Measurements from ENCODE around the gene RSU1. TPM values are rescaled to one million over a fixed set of nuclear protein-coding genes. Genes with fewer than 3 reads are reported as not detected.

RSU1 gene
- total and polyA plus RNA-seq, 2 donors (not counting 1 experiment from before 2014, with no cell fraction given) = 46.9 to 252 TPM

DNA sequence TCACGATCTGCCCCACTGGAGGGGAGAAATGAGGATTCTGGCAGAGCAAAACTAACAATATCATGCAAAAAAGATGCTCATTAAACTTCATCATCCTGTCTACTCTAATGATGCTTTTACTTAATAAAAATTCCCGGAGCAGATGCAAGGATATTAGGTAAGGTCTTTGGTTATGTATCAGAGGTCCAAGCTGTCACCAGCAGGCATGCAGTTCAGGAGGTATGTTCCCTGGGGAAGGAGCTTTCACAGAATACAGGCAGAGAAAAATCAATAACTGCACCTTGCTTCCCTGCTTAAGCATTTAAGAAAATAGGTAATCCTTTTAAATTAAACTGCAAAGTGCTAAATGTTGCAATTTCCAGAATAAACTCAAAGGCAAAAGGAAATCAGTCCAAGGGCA lies 213.9 kb downstream of the RSU1 start:
- TF ChIP-seq EZH2 (IDR thresholded peaks at IDR 0.05; ENCODE audit: low read length, missing control alignments) = no peak
- TF ChIP-seq, protein P1, sequence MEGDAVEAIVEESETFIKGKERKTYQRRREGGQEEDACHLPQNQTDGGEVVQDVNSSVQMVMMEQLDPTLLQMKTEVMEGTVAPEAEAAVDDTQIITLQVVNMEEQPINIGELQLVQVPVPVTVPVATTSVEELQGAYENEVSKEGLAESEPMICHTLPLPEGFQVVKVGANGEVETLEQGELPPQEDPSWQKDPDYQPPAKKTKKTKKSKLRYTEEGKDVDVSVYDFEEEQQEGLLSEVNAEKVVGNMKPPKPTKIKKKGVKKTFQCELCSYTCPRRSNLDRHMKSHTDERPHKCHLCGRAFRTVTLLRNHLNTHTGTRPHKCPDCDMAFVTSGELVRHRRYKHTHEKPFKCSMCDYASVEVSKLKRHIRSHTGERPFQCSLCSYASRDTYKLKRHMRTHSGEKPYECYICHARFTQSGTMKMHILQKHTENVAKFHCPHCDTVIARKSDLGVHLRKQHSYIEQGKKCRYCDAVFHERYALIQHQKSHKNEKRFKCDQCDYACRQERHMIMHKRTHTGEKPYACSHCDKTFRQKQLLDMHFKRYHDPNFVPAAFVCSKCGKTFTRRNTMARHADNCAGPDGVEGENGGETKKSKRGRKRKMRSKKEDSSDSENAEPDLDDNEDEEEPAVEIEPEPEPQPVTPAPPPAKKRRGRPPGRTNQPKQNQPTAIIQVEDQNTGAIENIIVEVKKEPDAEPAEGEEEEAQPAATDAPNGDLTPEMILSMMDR (conservative IDR thresholded peaks at IDR 0.05 in 1 of 2, IDR thresholded peaks at IDR 0.05 in 1 of 2; ENCODE audit: low read depth in 1 of 2, low read length in 2 of 2) = no peak

DNA sequence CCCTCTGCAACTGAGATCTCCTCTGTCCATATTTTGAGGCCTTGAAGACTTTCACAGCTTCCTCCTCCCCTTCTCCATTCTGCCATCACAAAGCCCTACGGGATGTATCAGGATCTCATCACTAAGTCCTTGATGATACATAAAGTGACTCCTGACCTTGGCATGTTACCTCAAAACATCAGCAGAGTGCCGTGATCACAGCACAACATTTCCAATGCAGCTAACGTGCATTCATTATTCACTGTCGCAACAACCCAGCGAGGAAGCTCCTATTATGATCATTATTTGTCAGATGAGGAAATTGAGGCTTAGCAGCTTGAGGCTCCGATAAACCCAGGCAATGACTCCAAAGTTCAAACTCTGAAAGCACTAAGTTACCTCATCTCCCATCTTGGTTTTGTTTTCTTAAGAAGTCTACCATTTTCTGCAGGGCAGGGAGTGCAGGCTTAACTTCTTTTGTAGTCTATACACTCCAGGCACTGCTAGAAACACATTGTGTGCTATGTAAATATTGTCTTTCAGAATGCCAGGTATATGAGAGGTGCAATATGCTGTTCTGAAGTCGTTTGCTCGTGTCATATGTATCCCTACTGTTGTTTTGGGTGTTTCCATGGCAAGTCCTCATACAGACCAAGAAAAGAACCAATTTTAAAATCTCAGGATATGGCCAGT lies 215.0 kb downstream of the RSU1 start:
- no peak overlapping the region for H3K4me2 ChIP-seq (ENCODE audit: extremely low read depth, insufficient read depth, low read length)
- no peaks in the 10 kb centered on the region for H3K36me3 ChIP-seq (ENCODE audit: control insufficient read depth, insufficient read depth, low read length)
- H3K4me1 ChIP-seq (ENCODE audit: control insufficient read depth, extremely low read depth, insufficient read depth, low read length) = no peaks in the 10 kb centered on the region
- no peaks in the 10 kb centered on the region for H3K9me3 ChIP-seq (ENCODE audit: control insufficient read depth, insufficient read depth, low read depth, low read length)
- H3K79me2 ChIP-seq (ENCODE audit: control insufficient read depth, insufficient read depth, low read length) = no peaks in the 10 kb centered on the region
- H4K20me1 ChIP-seq (ENCODE audit: control insufficient read depth, extremely low read depth, insufficient read depth, low read length) = no peaks in the 10 kb centered on the region
- H3K27me3 ChIP-seq (ENCODE audit: control insufficient read depth, insufficient read depth, low read length) = no peaks in the 10 kb centered on the region
- H3K4me3 ChIP-seq (replicated peaks in 1 of 4; ENCODE audit: control extremely low read depth in 1 of 4, insufficient read depth in 1 of 4, low read depth in 3 of 4, low read length in 4 of 4) = no peak overlapping the region
- no peak for TF ChIP-seq EZH2 (IDR thresholded peaks at IDR 0.05; ENCODE audit: low read length, missing control alignments)
- TF ChIP-seq, protein P1 (conservative IDR thresholded peaks at IDR 0.05 in 1 of 2, IDR thresholded peaks at IDR 0.05 in 1 of 2; ENCODE audit: low read depth in 1 of 2, low read length in 2 of 2) = no peak
- no peak overlapping the region for H3K9ac ChIP-seq (ENCODE audit: insufficient read depth, low read length)
- no peak overlapping the region for H2AFZ ChIP-seq (ENCODE audit: low read length)
- DNase-seq (ENCODE audit: low read depth in 2 of 2) = no peak
- no peak overlapping the region for H3K27ac ChIP-seq (ENCODE audit: insufficient read depth, low read length)

More for the DNA sequence above, 213.9 kb downstream of the RSU1 start:
- Histone ChIP-seq H3K4me2 (ENCODE audit: extremely low read depth, insufficient read depth, low read length) (no peak overlapping the region), H3K9me3 (ENCODE audit: control insufficient read depth, insufficient read depth, low read depth, low read length) (no peaks in the 10 kb centered on the region), H3K27me3 (ENCODE audit: control insufficient read depth, insufficient read depth, low read length) (no peaks in the 10 kb centered on the region), H3K4me3 (replicated peaks in 1 of 4; ENCODE audit: control extremely low read depth in 1 of 4, insufficient read depth in 1 of 4, low read depth in 3 of 4, low read length in 4 of 4) (no peak overlapping the region), H3K79me2 (ENCODE audit: control insufficient read depth, insufficient read depth, low read length) (no peaks in the 10 kb centered on the region), H3K36me3 (ENCODE audit: control insufficient read depth, insufficient read depth, low read length) (no peaks in the 10 kb centered on the region), H3K4me1 (ENCODE audit: control insufficient read depth, extremely low read depth, insufficient read depth, low read length) (no peaks in the 10 kb centered on the region), H4K20me1 (ENCODE audit: control insufficient read depth, extremely low read depth, insufficient read depth, low read length) (no peaks in the 10 kb centered on the region), H3K9ac (ENCODE audit: insufficient read depth, low read length) (no peak overlapping the region), H3K27ac (ENCODE audit: insufficient read depth, low read length) (no peak overlapping the region), H2AFZ (ENCODE audit: low read length) (no peak overlapping the region)
- DNase-seq (ENCODE audit: low read depth in 2 of 2) = no peak

DNA sequence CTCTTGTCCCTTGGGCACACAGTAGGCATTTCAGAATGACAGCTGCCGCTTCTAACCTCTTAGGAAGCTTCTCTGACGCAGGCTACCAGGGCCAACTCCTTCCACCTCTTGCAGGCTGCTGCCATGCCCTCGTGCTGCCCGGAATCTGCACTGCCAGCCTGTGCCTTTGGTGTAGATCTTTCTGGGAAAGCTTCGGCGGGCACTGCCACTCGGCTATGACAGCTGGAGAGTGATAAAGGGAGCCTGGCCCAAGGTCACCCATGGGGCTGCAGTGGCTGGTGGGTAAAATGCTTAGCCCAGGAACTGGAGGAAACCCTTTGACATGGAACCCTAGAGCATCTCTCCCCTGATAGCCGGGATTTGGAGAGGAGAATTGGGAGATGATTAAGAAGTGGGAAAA lies 217.6 kb downstream of the RSU1 start:
- H3K4me3 ChIP-seq (replicated peaks in 1 of 4; ENCODE audit: control extremely low read depth in 1 of 4, insufficient read depth in 1 of 4, low read depth in 3 of 4, low read length in 4 of 4) = no peak overlapping the region
- no peaks in the 10 kb centered on the region for H3K36me3 ChIP-seq (ENCODE audit: control insufficient read depth, insufficient read depth, low read length)
- no peak overlapping the region for H3K4me2 ChIP-seq (ENCODE audit: extremely low read depth, insufficient read depth, low read length)
- H3K9ac ChIP-seq (ENCODE audit: insufficient read depth, low read length) = no peak overlapping the region
- no peaks in the 10 kb centered on the region for H4K20me1 ChIP-seq (ENCODE audit: control insufficient read depth, extremely low read depth, insufficient read depth, low read length)
- H3K27ac ChIP-seq (ENCODE audit: insufficient read depth, low read length) = no peak overlapping the region
- no peaks in the 10 kb centered on the region for H3K4me1 ChIP-seq (ENCODE audit: control insufficient read depth, extremely low read depth, insufficient read depth, low read length)
- H2AFZ ChIP-seq (ENCODE audit: low read length) = no peak overlapping the region
- no peak for DNase-seq (ENCODE audit: low read depth in 2 of 2)
- no peaks in the 10 kb centered on the region for H3K27me3 ChIP-seq (ENCODE audit: control insufficient read depth, insufficient read depth, low read length)
- H3K79me2 ChIP-seq (ENCODE audit: control insufficient read depth, insufficient read depth, low read length) = no peaks in the 10 kb centered on the region
- H3K9me3 ChIP-seq (ENCODE audit: control insufficient read depth, insufficient read depth, low read depth, low read length) = no peaks in the 10 kb centered on the region
- no peak for TF ChIP-seq EZH2 (IDR thresholded peaks at IDR 0.05; ENCODE audit: low read length, missing control alignments)
- TF ChIP-seq, protein P1 (conservative IDR thresholded peaks at IDR 0.05 in 1 of 2, IDR thresholded peaks at IDR 0.05 in 1 of 2; ENCODE audit: low read depth in 1 of 2, low read length in 2 of 2) = no peak
